Measurements from ENCODE around the gene RPS2. TPM values are rescaled to one million over a fixed set of nuclear protein-coding genes. Genes with fewer than 3 reads are reported as not detected.

Gene RPS2
- polyA plus RNA-seq, 1 of the 3 experiments (the other 2 are of a cell fraction): 6,384 TPM

GRCh38 chr16:1959269-1960039, 5.2 kb downstream of the RPS2 start, which contains the start of gene NDUFB10:
NDUFB10 (plus strand) TSS chr16:1959538; CDS start chr16:1959625, 87 bp downstream.
- Histone ChIP-seq H3K79me2 (ENCODE audit: insufficient read depth) (peaks cover 48% of the 10 kb centered on the region), H3K4me1 (ENCODE audit: control insufficient read depth in 1 of 2, insufficient read depth in 2 of 2, low read depth in 1 of 2, low read length in 1 of 2) (peaks cover 0 to 44% of the 10 kb centered on the region in 2 experiments; a peak in 1 of 4 replicates), H2AFZ (ENCODE audit: low read depth) (peak within 1 kb of the TSS; percentile 83), H3K36me3 (replicated peaks in 1 of 2; ENCODE audit: control insufficient read depth in 1 of 2, insufficient read depth in 2 of 2, low read length in 1 of 2) (peaks cover 19 to 24% of the 10 kb centered on the region in 2 experiments), H3F3A (replicated peaks; ENCODE audit: insufficient read depth) (peaks cover 36% of the 10 kb centered on the region), H3K4me3 (ENCODE audit: low read depth in 2 of 2, low read length in 1 of 2) (peak within 1 kb of the TSS; percentile 58 to 86), H4K20me1 (ENCODE audit: insufficient read depth) (peaks cover 38% of the 10 kb centered on the region), H3K4me2 (peak within 1 kb of the TSS; percentile 76), H3K9me3 (no peaks in the 10 kb centered on the region), H3K9ac (peak within 1 kb of the TSS; percentile 89), H3K9me2 (no peaks in the 10 kb centered on the region), H3K27me3 (ENCODE audit: insufficient read depth) (no peaks in the 10 kb centered on the region), H3K27ac (ENCODE audit: low read depth in 2 of 2, low read length in 1 of 2) (peak within 1 kb of the TSS; percentile 51 to 73)
- ChIA-PET POLR2A (interaction anchor here (0.6 kb wide), 1 partner anchor 19 kb away, joined by 7 read pairs; no protein-coding TSS in a partner anchor), CTCF (interaction anchor here (0.6 to 2.5 kb wide), 9 partner anchors 9 to 97 kb away, joined by 3 to 8 read pairs (median 4); partner anchors contain the start of gene MSRB1)
- peak; percentile 96 for DNase-seq
- 1% methylated on average over 26 of the region's 79 CpGs for WGBS (ENCODE audit: low lambda C conversion rate)
- TF ChIP-seq ELF1 (IDR thresholded peaks at IDR 0.05): no peak
- TF ChIP-seq REST (IDR thresholded peaks at IDR 0.05; ENCODE audit: low read depth, low read length): 0 out of 2 replicates have a peak, but pooled peaks have one; percentile 35
- TF ChIP-seq SMC3 (IDR thresholded peaks at IDR 0.05; ENCODE audit: low read depth, low read length): peak; percentile 41
- TF ChIP-seq NRF1 (IDR thresholded peaks at IDR 0.05; ENCODE audit: low read depth, low read length): peak; percentile 82
- no peak for TF ChIP-seq JUND (IDR thresholded peaks at IDR 0.05)
- no peak for TF ChIP-seq FOSL2 (IDR thresholded peaks at IDR 0.05; ENCODE audit: borderline replicate concordance, low read depth)
- peak; percentile 29; the same call in 1 of the 2 replicates for TF ChIP-seq GABPA (IDR thresholded peaks at IDR 0.05; ENCODE audit: low read depth)
- peak; percentile 24; the same call in 1 of the 2 replicates for TF ChIP-seq ZBTB33 (IDR thresholded peaks at IDR 0.05; ENCODE audit: borderline replicate concordance, low read depth)
- TF ChIP-seq NFIC (IDR thresholded peaks at IDR 0.05; ENCODE audit: borderline replicate concordance): no peak
- no peak for TF ChIP-seq USF2 (IDR thresholded peaks at IDR 0.05; ENCODE audit: borderline replicate concordance, low read depth, low read length)
- TF ChIP-seq RFX5 (IDR thresholded peaks at IDR 0.05; ENCODE audit: low read length): no peak
- TF ChIP-seq GATA2 (CRISPR knock-in tag; IDR thresholded peaks at IDR 0.05): no peak
- TF ChIP-seq PBX3 (IDR thresholded peaks at IDR 0.05): no peak
- no peak for TF ChIP-seq USF1 (IDR thresholded peaks at IDR 0.05; ENCODE audit: borderline replicate concordance, low read depth)
- peak; percentile 73 for TF ChIP-seq CTCF (IDR thresholded peaks at IDR 0.05)
- no peak for TF ChIP-seq IRF3 (IDR thresholded peaks at IDR 0.05; ENCODE audit: low read depth, low read length)
- TF ChIP-seq RXRA (IDR thresholded peaks at IDR 0.05; ENCODE audit: borderline replicate concordance, low read depth): no peak
- TF ChIP-seq EP300 (IDR thresholded peaks at IDR 0.05; ENCODE audit: borderline replicate concordance in 1 of 2, low read depth in 1 of 2, low read length in 1 of 2): no peak; a peak in 1 of 4 replicates
- TF ChIP-seq TEAD4 (IDR thresholded peaks at IDR 0.05; ENCODE audit: borderline replicate concordance, insufficient read depth): no peak
